ENCODE results near the gene ANKRD23.
"Not testable (repeated sequence)": the region's sequence is repeated elsewhere in the genome, so short reads cannot be mapped to it uniquely, and the experiment has no call there.

The ANKRD23 gene

DNA sequence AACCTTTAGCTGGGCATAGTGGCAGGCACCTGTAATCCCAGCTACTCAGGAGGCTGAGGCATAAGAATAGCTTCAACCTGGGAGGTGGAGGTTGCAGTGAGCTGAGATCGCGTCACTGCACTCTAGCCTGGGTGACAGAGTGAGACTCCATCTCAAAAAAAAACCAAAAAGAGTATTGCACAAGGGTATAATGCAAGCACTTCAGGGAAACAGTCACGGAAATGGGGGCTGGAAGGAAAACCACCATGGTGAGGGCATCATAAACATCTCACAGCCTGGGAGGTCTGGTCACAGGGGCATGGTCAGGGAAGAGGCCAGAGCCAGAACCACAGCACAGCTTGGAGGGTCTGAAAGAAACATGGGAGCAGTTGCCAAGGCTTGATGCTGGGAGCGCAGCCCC, 19.2 kb upstream of the ANKRD23 start:
- not testable (repeated sequence) for DNase-seq

DNA sequence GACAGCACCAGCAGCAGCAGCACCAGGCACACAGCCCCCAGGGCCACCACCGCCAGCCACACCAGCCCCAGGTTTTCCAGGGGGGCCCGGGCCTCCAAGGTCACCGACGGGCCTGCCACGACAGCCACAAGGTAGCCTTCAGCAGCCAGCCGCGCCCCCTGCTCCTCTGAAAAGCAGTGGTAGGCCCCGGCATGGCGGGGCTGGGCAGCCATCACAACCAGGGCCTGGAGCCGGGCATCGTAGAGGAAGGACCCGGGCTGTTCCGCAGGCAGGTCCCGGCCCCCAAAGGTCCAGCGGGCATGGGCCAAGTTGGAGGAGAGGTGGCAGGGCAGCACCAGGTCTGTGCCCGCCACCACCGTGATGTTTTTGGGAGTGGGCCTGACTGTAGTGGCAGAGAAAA, 17.3 kb upstream of the ANKRD23 start:
- no peak for DNase-seq

DNA sequence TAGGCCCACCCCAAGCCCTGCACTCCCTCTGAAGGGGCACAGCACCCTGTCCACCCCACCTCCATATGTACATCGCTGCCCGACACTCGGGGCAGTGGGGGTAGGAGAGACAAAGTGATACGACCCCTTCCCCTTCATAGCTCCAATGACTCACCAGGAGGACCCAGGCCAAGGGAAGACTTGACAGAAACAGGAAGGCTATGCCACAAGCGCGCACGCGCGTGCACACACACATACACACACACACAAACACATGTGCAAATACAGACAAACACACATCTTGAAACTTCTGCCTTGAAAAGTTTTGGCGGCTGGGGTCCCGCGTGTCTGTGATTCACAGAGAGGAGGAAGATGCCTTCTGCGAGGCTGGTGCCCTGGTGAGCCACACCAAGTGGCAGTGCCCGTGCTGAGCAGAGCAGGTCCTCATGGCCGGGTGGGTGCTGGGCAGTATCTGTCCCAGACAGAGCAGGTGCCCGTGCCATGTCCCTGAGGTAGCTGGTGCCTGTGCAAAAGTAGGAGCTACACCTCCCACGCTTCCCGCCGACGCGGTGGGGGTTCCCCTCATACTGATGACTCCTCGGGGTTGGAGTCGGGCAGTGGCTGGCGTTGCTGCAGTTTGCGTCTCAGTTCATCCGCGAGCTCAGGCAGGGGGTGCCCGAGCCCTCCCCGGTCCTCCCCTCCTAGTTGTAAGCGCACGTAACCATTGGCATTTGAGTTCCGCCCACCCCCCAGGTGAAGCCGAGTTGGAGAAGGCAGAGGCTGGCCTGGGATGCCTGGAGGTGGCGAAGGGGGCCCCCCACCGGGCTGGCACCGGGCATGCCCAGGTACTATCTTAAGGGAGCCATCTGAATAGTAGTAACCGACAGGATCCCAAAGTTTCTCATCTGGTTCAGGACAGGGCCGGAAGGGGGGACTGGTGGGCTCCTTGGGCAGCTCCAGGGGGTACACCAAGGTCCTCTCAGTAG, 16.5 kb upstream of the ANKRD23 start:
- peak; percentile 50 to 57 for DNase-seq

DNA sequence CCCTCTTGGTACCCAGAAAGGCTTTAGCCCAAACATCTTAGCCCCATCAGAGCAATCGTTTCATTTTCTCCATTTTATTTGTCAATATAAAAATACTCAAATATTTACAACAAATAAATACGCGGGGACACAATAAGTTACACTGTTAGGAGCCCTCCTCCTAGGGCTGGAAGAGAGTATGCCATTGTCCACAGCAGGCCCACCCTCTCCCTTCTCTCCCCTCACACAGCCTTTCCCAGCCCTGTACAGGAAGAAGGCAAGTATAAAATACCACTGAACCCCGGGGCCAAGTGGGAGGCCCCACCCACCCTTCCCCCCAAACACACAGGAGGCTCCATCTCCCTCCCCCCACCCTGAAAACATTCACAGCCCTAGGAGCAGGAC, 15.9 kb upstream of the ANKRD23 start:
- no peak for DNase-seq

DNA sequence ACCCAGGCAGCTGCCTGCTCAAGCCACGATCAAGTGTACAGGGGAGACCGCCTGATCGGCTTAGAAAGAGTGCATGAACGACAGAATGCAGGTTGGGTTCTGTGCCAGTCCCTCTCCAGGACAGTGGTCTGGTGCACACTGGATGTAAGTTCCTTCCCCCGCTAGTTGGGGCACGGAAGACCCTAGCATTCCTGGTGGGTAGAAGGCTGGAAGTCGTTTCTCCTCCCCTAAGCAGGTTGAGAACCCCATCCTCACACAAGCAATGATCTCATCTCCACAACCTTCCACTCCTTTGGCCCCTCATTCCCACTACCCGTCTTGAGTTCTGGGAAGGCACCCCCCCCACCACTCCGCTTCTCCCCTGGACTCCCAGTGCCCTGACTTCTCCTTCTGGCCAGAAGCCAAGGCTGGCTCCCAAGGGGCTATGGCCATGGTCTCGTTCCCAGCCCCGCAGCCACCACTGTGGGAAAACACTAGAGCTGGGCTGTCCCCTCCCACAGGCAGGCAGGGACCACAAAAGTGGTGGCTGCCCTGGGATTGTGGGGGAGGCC, 15.4 kb upstream of the ANKRD23 start:
- no peak for DNase-seq

DNA sequence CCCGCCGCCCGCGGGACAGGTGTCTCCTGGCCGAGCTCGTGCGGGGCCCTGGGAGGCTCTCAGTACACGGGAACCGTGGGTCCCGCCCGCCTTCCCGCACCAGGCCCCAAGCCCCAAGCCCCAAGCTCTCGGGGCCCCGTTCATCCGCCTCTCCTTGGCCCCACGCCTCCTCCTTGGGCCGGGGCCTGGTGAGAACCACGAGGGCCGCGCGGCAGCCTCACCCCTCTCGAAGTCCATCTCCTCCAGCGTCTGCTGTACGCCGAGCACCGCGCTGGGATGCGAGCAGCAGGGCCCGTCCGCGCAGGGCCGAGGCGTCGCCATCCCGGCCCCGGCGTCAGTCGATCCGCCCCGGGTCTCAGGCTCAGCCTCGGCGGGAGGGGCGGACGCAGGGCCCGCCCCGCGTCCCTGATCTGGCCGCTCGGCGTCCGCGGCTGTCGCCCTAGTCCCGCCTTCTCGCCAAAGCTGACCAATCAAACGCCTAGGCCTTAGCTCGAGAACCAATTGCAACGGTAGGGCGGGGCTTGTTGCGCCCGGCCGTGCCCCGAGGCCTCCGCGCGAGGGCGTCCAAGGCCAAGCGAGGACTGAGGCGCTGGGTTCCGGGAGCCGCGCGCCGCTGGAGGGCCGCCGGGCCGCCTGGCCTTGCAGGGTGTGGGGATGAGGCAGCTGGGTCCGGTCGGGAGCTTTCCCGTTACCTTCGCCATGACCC, 14.0 kb upstream of the ANKRD23 start, which contains the start of gene ANKRD39:
TSS of gene ANKRD39 (minus strand) at position 350 of the 706 bp plus-strand sequence. CDS start at position 321, 29 bp downstream.
- DNase-seq: peak; percentile 96 to 98

DNA sequence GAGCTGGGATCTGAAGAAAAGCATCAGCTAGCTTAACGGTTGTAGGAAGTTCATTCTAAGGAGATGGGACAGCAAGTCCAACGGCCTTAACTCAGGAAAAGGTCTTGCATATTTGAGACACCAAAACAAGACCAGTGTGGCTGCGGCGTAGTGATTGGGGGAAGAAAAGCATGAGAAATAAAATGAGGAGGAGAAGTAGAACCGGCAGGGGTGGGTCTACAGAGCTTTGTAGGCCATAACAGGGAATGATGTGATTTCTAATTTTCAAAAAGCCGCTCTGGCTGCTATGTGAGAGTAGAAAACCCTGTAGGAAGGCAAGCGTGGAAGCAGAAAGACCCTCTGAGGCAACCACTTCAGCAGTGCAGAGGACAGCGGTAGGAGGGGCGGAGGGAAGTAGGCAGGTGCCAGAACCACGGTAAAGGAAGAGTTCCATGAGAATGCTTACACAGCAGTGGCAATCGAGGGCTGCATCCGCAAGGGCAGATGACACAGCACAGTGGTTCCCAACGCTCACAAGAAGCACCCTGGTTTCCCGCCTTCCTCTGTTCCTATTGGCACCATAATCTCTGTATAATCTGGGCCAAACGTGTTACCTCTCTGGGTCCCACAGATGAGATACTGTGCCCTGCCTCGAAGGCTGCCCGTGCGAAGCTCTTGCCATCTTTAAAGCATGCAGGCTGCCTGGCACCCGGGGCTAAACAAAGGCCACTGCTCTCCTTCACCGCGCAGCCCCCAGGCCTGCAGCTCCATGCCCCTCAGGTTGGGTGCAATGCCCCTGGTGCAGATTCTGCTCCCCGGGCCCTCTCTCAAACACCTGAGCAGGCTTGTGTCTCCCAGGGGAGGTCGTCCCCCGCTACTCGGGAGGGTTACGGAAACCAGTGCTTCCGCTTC, 13.2 kb upstream of the ANKRD23 start:
- DNase-seq: no peak

DNA sequence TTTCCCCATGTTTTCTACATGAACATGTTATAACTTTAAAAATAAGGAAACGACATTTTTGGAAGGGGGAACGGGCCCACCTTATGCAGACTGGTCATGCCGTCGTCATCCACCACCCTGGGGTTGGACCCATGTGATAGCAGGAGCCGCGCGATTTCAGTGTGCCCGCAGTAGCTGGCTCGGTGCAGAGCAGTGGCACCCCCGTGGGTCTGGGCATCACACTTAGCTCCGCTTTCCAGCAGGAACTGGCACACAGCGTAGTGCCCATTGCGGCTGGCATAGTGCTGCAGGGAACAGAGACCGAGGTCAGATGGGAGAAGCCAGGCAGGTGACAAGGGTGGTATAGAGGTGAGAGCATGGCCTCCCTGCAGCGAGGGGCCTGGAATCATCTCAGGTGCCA, 9.5 kb upstream of the ANKRD23 start:
- DNase-seq: no peak

DNA sequence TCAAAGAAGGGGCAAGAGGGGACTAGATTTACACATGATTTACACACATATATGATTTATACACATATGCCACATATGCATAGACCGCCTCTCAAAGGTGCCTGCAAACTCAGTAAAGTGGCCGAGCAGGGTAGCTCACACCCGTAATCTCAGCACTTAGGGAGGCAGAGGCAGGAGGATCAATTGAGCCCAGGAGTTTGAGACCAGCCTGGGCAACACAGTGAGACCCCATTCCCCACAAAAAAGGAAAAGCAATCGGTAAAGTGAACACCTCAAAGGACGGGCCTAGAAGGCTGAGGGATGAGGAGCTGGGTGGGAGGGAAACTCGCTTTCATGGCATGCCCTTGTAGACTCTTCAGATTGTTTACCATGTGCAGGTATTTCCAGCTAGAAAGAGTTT, 8.8 kb upstream of the ANKRD23 start:
- DNase-seq: no peak

DNA sequence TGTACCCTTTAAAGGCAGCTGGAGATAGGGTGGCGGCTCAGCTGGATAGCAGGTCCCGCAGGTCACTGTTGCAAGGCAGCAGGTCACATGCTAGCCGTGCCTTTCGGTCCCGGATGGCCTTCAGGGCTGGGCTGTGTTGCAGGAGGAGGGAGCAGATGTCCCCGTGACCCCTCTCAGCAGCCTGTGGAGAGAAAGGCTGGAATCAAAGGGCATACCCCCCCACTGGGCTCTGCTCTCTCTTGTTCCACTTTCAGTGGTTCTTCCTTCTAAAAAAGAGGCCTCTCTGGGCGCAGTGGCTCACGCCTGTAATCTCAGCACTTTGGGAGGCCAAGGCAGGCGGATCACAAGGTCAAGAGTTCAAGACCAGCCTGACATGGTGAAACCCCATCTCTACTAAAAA, 4.4 kb upstream of the ANKRD23 start:
- DNase-seq: no peak

DNA sequence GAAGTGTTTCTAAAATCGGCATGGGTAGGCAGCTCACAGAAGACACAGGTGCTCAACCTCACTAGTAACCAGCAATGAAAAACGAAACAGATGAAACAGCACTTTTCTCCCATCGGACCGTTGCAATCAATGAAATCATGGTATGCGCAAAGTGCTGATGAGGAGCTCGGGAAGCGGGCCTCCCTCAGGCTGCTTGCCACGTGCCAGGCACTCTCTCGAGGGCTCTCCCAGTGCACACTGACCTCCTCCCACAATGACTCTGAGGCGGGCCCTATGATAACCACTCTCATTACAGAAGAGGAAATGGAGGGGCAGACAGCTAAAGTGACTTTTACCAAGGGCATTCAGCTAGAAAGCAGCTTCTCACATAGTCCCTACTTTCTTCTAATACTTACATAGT, 3.8 kb upstream of the ANKRD23 start:
- no peak for DNase-seq

DNA sequence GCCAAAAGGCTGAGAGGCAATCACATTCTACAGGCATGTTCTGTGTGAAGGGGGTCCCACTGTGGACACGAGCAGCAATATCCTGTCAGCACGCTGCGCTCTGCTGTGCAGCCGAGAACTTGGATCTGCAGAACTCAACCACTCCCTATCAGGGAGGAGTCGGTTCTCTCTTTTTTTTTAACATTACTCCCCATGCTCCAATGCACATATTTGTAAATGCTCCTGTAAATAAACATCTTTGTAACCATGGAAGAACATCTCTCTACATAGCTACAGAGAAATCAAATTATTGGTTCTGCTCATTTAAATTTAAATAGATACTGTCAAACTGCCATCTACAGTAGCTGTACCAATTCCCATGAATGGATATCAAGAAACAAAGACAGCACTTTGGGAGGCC, 3.0 kb upstream of the ANKRD23 start:
- no peak for DNase-seq

DNA sequence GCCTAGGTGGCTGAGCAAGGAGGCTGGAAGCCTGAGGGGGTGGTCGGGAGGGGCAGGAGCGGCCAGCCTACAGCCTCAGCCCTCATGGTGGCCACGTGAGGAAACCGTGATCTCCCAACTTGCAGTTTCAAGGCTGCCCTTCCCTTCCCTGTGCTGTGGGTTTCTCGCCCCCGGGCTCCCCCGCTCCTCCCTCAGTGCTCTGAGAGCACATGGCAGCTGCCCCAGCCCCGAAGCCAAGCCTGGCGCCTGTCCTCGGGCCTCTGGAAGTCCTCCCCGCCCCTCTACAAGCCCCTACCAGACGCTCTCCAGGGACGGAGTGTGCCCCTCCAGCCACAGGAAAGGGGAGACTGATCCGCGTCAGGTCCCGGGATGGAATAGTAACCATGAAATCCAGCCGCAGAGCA, 586 bp upstream of the ANKRD23 start:
- DNase-seq: no peak

DNA sequence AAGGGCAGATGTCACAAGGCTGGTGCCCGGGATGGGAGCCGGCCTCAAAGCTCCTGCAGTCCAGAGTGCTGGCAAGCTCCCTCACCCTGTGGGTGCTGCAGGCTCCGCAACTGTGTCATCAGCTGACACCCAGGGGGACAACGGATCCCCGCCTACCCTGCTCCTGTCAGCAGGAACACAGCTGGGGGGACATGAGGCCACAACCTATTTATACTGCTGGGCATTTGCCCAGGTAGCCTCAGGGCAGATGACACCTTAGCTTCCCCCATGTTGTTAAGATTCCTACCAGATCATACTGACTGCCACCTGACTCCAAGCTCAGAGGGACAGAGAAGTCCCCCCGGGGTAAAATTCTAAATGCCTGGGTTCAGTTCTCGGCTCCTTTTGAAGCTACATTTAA, 1.2 kb downstream of the ANKRD23 start:
- DNase-seq: no peak

DNA sequence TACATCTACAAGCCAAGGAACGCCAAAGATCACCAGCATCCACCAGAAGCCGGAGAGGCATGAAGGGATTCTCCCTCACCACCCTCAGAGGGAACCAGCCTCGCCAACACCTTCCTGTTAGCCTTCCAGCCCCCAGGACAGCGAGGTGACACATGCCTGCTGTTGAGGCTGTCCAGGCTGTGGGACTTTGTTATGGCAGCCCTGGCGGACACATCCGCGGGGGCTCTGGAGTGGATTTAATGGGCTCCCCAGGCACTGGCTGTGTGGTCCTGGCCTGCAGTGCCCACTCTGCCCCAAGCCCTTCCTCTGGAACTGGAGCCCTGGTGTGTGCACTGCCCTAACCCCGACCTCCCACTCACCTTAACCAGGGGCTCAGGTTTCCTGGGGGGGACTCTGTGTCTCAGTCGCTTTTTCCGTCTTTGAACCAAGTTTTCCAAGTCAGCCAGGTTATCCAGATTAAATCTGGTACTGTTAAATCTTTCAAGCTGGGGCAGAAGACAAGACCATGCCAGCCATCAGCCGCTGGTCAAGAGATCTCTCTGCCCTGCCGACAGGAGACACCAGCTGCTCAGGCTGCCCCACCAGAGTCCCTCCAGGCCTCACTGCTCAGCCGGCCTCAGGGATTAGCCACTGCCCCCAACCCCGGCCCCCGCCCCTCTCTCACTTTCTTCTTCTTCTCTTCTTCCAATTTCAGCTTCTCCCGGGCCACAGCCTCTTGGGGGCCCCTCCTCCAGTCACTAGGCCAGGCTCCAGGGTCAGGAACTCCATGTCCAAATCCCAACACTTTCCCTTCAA, 1.9 kb downstream of the ANKRD23 start:
- DNase-seq: no peak

DNA sequence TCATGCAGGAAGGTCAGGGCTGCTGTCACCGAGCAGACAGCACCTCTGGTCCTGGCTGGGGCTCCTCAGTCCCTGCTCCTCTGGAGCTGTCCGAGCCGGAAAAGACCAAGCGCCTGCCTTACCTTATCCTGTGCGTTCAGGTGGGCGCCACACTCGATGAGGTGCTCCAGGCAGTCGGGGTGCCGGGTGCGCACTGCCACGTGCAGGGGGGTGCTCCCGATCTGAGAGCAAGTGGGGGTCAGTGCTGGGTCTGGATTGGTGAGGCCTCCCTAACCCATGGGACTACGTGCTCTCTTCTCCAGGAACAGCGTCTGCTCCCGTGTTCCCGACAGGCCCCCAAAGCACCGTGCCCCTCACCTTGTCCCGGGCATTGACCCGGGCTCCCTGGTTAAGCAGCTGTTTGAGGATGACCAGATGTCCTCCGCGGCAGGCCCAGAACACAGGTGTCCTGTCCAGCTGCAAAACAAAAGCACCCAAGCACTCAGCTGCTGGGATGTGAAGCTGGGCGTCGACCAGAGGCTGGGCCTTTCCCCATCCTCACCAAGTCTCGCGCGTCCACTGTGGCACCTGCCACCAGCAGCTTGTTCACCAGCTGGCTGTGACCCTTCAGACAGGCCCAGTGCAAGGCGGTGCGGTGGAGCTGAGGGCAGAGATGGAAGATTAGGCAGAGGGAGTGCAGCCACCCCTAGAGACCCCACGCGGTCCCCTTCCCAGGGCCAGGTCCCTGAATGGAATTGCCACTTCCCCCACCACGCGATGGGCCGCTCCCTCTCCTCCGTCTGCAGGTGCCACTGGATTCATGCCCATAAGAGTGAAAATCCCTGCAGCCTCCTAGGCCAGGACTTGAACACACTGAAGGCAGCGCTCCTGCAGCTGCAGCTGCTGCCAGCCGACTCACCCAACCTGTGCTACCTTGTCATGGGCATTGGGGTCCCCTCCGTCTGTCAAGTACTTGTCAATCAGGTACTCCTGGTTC, 3.7 kb downstream of the ANKRD23 start:
- no peak for DNase-seq

DNA sequence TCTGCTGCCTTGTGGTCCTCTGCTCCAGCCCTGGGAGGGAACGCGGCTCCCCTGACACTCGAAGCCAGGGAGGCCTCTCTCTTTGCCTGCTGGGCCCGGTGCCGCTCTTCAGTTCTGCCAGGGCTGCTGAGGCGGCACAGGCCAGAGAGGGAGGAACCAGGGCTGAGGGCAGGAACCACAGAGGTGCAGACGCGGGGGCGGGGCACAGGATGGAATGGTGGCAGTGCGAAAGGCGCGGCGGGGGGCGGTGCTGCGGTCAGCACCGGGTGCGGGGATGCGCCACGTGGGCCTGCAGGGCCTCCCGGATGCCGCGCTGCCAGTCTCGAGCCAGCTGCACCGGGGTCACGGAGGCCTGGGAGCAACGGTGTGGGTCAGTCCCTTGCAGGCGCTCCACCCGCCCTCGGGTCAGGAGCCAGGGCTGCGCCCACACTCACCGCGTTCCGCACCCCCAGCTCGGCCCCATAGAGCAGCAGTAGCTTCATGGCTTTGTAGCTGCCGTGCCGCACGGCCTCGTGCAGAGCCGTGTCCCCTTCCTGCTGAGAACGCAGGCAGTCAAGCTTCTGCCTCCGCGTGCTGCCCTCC, 4.4 kb downstream of the ANKRD23 start:
- peak; percentile 73 to 75 for DNase-seq

DNA sequence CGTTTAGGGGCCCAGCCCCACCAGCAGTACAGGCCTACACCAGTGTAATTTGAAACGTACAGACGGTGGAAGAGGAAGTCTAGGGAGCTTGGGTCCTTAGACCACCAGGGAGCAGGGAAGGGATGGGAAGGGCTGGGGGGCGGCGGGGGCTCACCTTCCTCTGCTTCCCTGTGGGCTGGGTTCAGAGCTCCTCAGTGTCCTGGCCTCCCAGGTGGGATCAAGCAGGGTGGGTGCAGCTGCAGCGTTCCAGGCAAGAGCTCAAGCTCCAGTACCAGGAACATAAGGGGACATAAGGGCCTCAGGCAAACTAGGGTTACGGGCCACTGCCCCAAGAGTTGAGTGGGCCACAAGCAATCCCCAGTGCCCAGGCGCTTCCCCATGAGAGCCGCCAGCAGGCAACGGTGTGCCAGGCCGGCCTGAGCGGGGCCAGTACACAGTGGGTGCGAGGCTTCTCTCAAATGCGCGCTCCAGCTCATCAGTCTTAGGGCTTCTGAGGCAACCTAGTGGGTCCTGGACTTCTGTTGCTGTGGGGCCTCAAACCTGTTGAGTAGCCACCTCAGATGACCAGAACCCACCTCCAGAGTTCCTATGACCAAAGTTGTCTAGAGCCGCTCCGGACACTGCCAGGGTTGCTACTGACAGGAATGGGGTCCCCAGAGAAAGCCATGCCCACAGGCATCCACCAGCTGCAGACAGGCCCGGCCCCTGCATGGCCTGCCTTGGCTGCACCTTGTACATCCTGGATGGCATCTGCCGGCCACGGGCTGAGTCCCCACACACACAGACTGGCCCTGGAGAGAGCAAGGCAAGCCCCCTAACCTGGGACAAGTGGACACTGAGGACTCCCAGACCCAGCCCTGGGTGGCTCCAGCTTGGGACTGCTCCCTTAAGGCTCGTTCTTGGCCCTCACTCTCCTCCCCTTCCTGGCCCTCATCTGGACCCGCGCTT, 5.2 kb downstream of the ANKRD23 start:
- no peak for DNase-seq

DNA sequence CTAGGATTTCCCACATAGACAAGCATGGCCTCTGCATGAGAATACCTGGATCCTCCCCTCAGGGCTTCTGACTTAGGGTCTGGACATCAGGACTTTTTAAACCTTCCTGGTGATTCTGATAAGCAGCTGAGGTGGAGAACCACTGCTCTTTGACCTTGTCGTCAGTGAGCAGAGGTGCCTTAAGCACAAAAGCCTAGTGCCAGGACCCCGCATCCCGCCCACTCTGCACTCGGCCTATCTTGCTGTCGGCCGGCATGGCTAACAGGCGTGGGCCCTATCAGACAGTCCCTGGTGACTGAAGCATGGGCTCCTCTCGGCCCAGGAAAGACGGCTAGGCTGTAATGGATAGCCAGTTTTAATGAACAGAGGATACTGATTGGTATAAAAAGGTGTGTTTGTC, 6.2 kb downstream of the ANKRD23 start:
- no peak for DNase-seq

Data from stimulated activated CD4-positive, alpha-beta T cell treated with anti-CD3 and anti-CD28 coated beads, Interleukin-4, amount 100 ng/mL, for 4 hours (primary cell).